B cell (primary cell): ENCODE data around the gene NAP1L5.

Experiments
- EZH2 ChIP-seq: IDR thresholded peaks from 2 replicates; pipeline ENCODE4 v1.6.1; 2012; ENCODE audit warnings: borderline replicate concordance, low read depth, mild to moderate bottlenecking, moderate library complexity, low read length; ENCODE audit not compliant: insufficient read depth, poor library complexity, severe bottlenecking
- TF ChIP-seq, protein P1 (sequence below): fragments of 200-600 bp; IDR thresholded peaks from one replicate; pipeline ENCODE4 v1.8.0; 2022; ENCODE audit warnings: antibody characterized with exemption, mild to moderate bottlenecking

GRCh38 chr4:88705805-88706492, 8.3 kb upstream of the NAP1L5 start:
- TF ChIP-seq, protein P1, sequence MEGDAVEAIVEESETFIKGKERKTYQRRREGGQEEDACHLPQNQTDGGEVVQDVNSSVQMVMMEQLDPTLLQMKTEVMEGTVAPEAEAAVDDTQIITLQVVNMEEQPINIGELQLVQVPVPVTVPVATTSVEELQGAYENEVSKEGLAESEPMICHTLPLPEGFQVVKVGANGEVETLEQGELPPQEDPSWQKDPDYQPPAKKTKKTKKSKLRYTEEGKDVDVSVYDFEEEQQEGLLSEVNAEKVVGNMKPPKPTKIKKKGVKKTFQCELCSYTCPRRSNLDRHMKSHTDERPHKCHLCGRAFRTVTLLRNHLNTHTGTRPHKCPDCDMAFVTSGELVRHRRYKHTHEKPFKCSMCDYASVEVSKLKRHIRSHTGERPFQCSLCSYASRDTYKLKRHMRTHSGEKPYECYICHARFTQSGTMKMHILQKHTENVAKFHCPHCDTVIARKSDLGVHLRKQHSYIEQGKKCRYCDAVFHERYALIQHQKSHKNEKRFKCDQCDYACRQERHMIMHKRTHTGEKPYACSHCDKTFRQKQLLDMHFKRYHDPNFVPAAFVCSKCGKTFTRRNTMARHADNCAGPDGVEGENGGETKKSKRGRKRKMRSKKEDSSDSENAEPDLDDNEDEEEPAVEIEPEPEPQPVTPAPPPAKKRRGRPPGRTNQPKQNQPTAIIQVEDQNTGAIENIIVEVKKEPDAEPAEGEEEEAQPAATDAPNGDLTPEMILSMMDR: no peak
- no peak for TF ChIP-seq EZH2
